Activated naive CD4-positive, alpha-beta T cell (primary cell): Measurements from ENCODE around the gene MRPS6.

Source experiments
- DNase-seq, 4 experiments: peaks; one replicate each; lab custom pipeline; 2025; lab: John Stamatoyannopoulos, UW

The MRPS6 gene

DNA sequence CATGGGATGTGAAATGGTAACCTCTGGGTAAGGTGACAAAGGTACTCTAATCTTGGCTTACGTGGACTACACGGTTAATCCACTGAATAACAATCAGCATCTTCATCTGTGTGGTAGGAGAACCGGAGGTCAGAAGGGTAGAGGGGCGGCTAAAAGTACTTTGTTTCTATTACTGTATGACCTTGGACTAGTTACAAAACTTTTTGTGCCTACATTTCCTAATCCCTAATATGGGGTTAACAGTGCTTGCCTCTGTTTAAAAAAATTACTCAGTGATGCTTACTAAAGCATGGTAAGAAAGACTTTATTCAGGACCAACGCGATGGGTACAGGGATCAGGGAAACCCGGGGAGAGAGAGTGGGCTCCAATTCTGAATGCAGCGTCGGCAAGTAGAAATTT lies 1.7 kb upstream of the MRPS6 start:
- DNase-seq: no peak

DNA sequence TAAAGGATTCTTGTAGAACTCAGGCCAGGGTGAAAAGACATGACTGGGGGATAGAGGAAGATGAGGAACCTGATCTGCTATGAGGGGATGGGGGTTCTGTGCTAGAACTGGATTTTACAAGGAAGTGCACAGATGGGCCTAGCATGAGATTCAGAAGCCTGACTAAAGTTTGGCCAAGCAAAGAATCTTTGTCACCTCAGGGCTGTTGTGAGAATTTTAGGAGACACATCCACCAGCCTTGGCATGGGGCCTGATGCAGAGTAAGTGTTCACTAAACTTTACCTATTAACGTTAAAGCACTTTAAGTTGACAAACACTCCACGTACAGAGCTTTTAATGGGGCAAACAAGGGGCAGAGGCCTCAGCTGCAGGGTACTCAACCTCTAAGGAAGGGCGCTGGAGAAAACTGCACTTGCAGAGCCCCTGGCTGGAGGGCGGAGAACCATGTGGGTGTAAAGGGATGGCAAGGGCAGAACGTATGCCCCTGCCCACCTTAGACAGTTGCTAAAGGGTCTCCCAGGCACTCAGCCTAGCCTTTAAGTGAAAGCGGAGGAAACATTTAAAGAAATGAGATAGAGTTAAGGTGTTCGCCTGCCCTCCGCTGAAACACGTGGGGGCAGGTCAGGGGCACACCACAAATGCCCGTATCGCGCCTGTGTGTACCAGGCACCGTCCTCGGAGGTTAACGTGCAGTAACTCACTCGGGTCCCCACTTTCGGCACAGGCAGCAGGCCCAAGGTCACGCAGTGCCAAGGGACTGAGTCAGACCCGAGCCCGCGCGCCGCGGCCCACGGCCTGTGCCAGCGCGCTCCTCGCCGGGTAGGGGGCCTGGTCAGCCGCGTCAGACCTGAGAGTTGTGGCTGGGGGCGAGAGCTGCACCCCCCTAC lies 990 bp upstream of the MRPS6 start:
- peak in 1 of 4 experiments; percentile 31 for DNase-seq

DNA sequence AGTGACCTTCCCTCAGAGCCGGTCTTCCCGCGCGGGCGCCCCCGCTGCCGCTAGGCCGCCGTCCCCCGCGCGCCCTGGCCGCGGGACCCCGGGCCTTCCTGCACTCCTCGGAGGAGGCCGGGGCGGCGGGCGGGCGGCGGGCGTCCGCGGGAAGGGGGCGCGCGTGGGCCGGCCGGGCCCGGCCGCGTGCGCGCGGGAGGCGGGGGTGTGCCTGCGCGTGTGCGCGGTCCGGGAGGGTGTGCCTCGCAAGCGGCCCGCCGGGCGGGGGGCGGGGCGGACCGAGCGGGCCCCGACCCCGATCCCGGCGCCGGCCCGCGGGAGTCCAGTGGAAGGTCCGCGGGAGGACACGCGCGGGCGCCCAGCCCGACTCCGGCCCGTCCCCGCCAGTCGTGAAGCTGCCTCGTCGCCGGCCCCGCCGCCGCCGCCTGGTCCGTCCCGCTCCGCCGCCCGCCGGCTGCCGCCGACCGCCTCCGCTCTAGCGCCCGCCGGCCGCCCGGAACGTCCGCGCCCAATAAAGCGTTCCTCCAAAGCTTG lies 438 bp downstream of the MRPS6 start:
- peak in 1 of 4 experiments; percentile 49 for DNase-seq

DNA sequence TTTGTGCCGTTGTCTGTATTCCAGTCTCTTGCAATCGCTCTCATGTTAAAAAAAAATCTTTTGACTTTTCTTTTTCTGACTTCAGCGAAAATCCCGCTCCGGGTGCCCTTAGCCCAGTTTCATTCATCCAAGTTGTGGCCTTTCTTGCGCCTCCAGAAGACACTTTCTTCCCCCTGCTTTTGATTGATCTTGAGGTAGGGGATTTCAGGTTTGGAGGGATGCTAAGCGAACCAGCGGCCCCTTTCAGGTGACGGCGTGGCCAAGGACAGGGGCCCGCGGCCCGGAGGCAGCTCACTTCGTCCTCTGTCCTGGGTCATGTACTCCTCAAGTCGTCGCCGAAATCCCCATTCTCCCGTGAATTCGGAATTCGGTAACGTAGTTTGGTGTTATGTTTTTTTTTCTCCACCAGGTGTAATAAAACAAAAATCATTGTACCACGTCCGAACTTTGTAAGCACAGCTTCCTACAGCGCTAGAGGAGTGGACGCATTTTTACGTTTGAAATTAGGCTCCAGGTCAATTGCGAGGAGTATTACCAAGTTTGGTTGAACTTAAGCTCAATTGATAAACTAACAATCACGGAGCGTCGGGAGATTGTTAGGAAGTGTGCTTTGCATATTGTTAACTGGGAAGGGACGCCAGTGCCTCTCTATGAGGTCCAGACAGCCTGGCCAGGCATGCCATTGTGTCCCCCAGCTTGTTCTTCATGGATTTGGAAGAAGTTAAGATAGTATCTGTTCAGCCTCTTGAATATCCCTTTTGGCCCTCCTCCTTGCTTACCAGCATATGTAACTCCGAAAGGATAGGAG lies 1.1 kb downstream of the MRPS6 start:
- DNase-seq: no peak

DNA sequence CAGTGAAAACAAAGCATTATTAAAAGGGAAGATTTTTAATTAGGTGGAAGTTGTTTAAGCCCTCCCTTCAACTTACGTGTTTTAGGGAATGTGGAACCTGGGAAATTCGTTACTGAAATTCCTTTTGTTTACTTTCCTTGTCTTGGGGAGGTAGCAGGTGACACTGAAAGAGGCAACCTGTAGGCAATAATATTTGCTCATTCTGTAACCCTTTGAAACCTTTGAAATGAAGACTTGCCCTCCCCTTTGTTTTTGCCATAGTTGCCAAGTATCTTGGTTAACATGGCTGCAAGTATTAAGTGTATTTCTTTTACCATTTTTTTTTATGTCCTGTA lies 1.7 kb downstream of the MRPS6 start:
- no peak for DNase-seq

DNA sequence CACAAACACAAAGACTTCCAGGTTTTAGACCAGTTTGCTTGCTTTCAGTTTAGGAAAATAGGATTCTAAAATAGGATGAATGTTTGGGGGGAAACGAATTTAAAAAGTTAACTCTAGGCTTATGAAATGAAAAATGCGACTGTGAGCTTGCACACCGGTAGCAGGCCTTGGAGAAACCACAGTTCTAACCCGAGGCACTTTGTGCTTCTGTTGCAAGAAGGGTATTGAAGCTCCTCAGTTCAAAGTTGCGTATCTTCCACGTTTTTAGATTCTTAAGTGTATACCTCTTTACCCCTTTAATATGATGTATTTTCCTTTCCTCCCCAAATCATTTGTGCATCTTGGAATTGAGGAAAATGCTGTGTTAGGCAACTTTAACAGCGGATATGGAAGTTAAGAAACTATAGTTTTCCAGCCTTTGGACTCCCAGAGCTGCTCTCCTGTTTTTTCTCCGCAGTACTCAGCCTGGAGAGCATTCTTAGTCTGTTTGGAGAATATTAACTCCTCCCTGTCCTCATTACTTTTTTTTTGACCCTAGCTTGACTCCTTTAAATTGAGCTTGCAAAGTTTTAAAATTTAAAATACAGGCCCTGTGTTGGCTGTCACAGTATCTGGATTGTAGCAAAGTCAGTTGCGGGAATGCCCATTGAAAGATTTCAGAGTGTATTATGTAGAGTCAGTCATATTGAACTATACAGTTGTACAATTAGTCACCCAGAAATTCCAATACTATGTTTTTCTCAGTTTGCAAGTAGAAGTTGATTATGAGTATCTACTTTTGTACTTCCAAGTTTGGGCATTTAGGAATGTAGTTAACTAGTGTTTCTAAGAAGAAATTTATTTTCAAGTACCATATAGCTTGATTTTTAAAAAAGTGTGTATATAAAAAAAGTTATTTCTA lies 2.6 kb downstream of the MRPS6 start:
- DNase-seq: no peak

DNA sequence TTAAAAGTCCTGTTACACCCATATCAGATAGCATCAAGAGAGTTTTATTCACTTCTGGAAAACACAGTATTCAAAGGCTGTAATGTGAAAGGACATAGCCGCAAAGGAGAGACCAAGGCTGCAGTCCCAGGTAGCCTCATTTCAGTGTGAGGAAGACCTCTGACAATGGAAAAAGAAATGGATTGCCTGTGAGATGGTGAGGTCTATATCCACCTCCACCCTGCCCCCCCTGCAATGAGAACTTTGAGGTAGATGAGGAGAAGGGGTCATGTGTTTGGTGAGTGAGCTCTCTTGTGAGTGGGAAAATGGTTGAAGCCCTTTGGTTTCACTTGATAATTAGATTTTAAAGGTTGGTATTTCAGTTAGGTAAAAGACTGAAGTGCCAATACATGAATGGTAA lies 3.5 kb downstream of the MRPS6 start:
- DNase-seq: no peak

DNA sequence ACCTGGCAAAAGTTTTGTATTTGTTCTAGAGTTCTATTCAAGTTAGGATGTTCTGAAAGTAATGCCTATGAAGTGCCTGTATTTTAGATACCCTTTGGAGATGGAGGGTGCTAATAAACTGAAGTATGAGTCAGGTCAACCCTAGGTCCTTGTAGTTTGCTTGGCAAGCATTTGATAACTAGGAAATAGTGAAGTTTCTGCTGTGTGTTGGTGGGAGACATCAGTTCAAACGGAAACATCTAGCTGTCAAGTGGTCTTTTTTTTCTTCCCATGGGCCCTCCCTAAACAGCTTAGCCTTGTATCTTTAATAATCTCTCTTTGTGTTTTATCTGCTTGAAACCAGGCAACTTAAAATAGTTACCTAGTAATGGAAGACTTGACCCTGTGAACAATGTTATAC lies 4.5 kb downstream of the MRPS6 start:
- DNase-seq: no peak

DNA sequence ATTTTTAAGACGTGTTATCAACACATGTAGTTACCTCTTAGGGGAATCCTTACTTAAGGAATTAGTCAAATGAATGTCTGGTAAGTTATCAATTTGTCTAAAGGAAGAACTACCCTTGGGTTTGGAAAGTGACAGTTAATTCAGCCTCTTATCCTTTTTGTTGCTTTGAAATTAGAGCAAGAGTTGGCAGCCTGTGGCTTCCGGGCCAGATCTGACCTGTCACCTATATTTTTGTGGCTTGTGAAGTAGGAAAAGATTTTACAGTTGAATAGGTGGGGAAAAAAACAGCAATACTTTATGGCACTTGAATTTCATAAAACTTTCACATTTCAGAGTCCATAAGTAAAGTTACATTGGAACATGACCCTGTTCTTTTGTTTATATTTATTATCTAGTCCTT lies 5.5 kb downstream of the MRPS6 start:
- DNase-seq: no peak

DNA sequence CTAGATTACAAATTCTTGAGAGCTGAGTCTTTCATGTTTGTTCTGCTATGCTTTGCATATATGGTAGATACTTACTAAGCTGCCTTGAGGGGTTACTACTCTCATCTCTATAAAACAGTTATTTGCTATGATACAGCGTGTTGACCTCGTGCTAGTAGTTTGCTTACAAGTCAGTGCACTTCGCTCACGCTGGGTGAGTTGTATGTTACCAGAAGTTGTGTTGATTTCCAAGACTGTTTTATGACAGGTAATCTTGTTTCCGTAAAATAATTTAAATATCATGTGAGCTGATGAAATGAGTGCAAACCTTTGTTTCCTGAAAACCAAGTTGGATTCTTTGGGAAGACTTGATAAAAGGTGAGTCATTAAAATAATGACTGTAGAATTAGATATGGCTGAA lies 7.3 kb downstream of the MRPS6 start:
- no peak for DNase-seq

DNA sequence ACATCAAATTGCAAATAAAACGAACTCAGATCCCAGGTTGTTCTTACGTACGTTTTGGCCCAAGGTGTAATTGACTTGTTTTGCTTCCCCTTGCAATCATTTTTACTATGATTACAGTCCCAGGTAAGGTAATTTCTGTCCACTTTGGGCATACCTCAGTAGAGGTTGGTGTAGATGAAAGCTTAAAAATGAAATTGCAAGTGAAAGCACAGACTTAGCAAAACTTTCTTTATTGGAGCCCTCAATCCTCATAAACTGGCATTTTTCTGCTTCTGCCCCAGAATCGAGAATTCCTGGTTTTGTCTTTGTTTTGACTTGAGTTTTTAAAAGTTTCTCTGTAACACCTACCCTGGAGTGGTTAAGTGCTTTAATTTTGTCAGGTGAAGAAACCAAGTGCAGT lies 9.4 kb downstream of the MRPS6 start:
- no peak for DNase-seq

DNA sequence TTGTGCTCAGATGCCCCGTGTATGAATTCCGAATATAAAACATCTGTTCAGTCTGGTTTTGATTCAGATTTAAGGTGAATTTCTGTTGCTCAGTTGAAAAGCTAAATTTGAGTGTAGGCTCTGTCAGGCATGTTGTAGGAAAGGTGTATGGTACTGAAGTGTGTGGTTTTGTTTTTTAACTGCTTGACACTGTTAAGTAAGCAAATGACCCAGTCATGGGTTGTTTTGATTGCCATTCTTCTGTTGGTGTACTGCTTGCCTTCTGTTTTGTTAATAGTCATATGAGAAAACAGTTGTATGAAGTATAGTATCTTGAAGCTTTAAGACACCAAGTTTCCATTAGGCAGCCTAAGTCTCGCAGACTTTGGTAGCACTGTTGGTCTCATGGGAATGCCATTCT lies 10.0 kb downstream of the MRPS6 start:
- no peak for DNase-seq

DNA sequence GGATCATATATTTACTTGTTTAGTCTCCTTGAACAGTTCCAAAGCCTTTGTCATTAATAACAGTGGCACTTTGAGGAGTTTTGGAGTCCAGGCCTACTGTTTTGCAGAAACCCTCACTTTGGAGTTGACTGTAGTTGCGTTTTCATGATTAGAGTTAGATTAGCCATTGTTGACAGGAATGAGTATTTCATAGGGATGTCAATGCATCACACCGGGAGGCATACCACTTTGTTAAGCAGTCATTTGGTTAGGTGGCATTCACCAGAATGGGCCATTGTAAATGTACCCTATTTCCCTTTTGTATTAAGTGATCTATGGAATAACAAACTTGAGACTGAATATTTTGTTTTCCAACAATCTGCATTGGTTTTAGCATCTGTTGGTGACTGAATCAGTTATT lies 11.8 kb downstream of the MRPS6 start:
- no peak for DNase-seq

DNA sequence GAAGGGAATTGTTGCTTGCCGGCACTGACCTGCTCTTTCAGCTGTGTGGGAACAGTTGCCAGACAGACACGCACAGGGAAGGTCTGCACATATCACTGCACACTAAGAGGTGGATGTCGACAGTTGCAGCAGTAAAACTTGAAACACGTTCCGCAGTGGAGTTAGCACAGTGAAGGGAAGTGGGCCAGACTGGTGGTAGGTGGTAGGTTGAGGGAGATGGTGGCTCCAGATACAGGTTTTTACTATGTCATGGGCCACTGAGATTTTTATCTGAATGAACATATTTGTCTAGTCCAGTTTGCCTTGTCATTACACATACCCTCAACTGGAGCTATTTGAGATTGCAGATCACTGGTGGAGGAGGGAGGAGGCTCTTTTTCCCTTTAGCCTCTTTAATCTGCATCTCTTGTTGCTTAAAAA lies 13.5 kb downstream of the MRPS6 start:
- no peak for DNase-seq

DNA sequence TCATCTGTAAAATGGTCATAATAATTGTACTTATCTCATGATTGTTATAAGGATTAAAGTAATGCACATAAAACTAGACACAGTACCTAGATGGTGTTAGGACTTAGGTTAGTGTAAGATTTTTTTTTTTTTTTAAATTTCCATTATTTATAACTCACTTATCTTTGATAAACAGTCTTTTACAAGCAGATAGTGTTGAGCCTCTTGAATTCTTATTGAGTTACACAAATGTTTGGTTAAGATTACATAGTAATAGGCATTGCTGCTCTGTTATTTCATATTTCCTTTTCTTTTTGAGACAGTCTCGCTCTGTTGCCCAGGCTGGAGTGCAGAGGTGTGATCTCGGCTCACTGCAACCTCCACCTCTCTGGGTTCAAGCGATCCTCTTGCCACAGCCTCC lies 15.4 kb downstream of the MRPS6 start:
- DNase-seq: no peak

DNA sequence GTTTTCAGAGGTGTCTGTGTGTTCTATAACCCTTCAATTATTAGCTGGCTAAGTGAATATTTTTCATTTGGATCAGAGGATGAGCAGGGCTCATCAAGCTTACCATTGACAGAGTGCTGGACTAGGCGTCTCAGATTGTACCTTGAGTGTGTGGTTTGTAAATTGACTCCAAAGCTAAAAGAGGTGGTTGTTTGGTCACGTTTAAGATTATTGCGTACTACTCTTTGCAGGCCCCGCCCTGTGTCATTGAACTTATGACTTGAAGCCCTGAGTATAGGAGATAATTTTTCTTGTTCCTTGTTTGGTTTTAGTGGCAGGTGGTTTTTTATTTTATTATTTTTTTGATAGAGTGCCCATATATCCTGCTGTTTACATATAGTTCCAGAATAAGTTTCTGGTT lies 17.7 kb downstream of the MRPS6 start:
- no peak for DNase-seq

DNA sequence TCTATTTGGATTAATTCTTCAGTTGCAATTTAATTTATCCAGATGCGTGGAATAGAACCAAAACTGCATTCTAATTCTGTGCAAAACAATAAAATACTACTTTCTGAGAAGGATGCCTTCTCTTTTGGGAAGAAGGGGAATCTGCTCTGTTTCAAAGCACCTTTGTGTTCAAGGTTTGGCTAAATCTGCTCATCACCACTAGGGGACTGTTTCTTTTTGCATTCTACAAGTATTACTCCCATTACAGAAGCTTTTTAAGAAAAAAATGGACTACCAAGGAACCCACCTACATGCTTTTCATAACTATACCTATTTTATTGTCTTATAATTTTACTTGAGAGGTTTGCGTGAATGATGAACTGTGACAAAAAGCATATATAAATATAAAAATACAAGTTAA lies 18.2 kb downstream of the MRPS6 start:
- no peak for DNase-seq

DNA sequence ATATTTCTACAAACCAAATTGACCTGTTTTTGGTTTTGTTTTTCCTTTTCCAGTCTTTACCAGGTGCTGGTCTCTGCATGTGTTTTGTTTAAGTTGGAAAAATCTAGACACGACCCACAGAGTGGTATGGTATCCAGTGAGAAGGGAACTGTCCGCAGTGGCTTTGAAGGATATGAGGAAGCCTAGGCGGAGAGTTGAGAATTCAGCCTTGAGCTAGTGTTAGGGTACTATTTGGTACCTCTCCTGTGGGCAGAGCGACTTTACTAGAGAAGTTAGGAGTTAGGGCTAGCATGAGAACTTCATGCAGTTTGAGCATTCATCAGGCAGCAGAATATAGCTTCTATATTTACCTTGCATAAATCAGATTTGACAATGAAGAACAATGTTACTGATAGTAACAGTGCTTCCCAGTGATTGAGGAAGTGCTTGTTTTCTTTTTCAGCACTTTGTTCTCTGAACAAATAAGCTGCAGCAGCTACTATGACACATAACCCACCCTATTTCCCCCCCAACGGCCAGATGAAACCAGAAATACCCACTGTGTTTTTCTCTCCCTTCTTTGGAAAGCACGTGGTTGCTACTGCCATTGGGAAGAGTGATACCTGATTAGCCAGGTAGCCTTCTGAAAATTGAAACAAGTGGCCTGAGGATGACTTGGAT lies 19.0 kb downstream of the MRPS6 start:
- no peak for DNase-seq

DNA sequence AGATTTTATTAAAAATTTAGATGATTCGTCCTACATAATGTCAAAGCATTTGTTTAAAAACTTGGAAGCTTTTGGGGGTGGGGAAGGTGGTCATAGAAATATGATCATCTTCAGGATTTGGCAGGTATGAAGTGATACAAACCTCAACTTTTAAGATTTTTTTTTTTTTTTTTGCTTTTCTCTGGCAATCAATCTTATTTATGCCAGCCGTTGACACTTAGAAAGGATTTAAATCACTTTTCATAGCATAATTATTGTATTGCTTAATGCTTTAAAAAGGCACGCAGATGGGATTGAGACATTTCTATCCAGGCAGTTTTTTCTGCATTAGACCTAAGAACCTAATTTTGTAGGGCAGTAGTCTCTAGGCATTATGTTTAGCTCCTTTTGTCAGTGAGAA lies 19.7 kb downstream of the MRPS6 start:
- DNase-seq: no peak

DNA sequence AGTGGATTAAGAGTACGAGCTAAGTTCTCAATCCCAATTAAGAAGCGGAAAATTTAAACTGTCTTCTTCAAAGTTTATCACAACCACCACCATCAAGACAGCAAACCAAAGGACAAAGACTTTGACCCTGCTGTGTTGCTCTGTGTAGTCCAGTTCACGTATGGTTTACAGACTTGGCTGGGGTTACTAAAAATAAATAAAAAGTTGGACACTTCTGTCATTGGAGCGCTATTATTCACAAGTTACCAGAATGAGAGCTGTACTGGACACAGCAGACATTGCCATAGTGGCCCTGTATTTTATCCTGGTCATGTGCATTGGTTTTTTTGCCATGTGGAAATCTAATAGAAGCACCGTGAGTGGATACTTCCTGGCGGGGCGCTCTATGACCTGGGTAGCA lies 21.6 kb downstream of the MRPS6 start:
- no peak for DNase-seq

DNA sequence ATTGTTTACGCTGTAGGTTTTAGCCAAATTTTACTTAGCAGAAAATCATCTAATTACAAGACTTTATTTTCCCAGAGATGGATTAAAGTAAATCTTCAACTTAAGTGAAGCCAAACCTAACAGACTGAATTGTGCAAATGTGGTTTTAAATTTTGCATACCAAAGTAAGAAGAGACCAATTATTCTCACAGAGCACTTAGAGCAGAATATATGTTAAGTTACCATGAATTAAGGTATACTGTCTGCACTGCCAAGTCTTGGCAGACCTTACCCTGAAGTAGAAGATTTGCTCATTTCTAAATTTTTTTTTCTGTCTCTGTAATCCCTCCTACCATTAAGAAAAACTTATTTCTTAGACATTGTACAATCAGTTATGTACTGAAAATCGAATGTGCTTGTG lies 24.1 kb downstream of the MRPS6 start:
- DNase-seq: no peak

DNA sequence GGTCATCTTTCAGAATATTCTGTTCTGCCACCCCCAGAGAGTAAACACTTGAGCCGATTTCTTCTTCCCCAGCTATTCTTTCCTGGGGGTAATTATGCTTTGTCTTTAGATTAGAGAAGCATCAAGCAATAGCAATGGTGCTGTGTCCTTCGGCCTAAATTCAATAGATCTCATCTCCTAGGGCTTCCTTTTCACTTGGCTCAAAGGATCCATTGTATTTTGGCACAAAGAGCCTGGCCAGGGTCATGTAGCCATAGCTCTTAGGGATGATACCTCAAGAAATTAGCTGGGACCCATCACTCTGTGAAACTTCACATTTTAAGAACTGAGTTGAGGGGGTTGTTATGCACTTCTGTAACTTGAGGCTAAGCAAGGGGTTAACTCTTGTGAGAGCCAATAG lies 27.0 kb downstream of the MRPS6 start:
- no peak for DNase-seq
